Skeletal muscle cell (primary cell): ENCODE data around the gene HELZ.

Source experiments
- DNase-seq: peaks from one replicate; pipeline ENCODE4 v3.0.0-alpha.2; 2010; ENCODE audit warnings: low read depth
- H3K4me3 ChIP-seq: 2 replicates; pipeline ENCODE4 v1.5.1; 2011; ENCODE audit warnings: low read depth, mild to moderate bottlenecking, control low read depth, low read length, moderate library complexity

HELZ gene

DNA sequence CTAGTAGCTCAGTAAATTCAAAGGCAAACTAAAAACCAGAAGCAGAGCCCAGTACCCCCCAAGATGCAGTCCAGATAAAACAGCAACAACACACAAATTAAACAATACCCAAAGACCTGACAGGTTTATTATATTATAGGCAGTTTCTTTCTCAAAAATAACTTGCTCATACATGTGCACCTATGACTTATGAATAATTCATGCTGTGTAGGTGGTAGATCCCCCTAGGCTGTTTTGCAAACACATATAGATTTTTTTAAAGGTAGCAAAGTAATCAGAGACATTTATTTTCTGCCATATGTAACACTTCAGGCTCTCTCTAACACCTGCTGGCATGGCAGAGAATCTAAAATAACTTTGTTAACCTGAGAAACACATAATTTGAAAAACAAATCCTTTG is 173.4 kb downstream of the HELZ start:
- H3K4me3 ChIP-seq: no peak overlapping the region
- no peak for DNase-seq

DNA sequence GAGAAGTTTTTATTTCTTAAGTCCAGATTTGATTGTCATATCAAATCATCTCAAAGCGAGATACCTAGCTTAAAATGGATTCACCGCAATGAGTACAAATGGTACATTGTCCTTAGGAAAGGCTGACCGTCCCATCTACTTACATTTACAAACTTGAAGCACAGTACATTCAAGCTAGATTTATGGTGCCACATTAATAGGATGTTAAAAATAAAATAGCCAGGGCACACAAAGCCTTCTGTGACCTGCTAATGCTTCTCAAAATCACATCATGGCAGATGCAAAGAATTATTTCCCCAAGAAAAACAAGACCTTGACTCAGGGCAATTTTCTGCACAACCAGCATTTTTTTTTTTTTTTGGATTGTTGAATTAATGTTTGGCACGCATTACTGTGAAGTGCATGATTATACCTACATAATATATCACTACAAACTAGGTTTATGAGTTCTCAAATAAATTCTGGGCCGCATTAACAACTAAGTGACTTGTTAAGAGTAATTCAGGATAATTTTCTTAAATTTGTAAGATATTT is 175.3 kb downstream of the HELZ start:
- no peak overlapping the region for H3K4me3 ChIP-seq
- DNase-seq: no peak

DNA sequence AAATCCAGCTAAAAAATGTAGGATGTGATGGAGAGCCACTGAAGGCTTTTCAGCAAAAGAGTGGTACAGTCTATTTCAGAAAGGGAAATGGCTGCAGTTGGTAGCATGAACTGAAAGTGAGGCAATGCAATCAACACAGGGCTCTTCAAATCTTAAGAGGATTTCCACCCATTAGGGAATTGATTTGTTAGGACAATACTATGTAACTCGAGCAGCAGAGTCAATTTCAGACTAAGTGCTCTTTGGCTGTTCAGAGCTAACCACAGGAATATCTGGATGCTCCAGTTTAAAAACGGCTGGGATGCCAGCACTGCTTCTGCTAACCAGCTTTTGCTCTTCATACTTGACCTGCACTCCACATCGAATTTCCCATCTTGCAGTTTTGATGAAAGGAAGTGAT is 176.0 kb downstream of the HELZ start:
- DNase-seq: no peak
- no peak overlapping the region for H3K4me3 ChIP-seq

DNA sequence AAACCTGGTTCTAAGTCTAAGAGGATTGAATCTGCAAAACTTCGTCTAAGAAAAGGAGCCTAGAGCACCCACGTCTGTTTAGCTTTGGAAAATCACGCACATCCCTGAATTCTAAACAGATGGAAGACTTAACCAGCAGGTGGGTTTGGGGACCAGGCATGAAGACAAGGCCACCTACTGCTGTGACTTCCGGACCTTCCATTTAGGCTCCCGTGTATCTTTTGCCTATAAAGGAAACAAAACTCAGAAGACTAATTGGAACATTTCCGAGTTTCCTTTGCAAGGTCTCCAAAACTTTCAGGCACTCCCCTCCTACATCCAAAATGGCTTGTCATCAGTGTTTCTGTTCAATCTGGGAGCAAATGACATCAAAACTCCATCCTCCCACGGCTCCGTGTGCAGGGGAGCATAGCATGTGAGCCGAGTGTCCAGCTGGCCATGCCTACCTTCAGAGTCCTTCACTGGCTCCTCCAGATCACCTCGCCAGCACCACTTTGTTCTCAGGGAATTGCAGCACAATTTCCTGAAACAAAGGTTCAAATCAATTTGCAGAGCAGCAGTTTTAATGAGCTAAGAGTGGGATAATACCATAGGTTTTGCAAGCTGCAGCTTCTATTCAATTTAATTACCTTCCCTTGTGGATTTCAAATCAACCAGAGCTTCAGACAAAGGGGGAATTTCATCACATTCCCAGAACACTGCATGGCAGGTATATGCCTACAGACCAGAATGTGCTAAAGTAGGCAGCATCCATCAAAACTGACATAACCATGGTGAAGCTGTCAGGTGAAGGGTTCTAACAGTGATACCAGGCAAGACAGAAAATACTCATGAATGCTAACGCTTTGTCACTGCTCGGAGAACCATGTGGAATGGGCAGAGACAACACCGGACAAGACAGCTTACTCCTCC is 177.2 kb downstream of the HELZ start:
- no peak overlapping the region for H3K4me3 ChIP-seq
- no peak for DNase-seq

DNA sequence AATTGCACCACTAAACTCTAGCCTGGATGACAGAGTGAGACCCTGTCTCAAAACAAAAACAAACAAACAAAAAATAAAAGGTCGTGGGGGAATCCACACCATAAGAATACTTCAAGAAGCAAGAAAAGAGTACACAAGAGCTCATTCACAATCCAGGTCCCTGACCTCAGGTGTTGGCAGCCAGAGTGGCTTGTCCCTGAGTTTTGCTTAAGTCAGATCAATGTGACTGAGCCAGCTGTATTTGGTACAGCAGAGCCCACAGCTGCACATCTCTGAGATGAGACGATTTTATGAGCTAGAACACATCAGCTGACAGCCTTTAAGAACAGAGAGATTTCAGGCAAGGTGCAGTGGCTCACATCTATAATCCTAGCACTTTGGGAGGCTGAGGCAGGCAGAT is 178.3 kb downstream of the HELZ start:
- no peak for DNase-seq
- H3K4me3 ChIP-seq: no peak overlapping the region

DNA sequence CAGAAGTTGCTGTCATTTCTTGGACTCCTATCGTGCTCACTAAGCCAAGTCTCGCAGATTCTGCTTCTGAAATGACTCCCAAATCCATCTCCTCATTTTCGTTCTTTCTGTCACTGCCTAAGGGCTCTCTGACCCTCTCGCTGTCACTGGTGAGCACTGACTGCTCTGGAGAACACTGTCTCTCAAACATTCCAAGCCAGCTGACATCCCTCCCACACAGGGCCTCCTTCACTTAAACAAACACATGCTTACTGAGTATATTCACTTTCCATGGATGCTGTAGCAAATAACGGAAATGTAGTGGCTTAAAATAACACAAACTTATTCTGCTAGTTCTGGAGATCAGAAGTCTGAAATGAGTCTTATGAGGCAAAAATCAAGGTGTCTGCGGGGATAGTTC is 181.9 kb downstream of the HELZ start:
- H3K4me3 ChIP-seq: no peak overlapping the region
- DNase-seq: no peak

DNA sequence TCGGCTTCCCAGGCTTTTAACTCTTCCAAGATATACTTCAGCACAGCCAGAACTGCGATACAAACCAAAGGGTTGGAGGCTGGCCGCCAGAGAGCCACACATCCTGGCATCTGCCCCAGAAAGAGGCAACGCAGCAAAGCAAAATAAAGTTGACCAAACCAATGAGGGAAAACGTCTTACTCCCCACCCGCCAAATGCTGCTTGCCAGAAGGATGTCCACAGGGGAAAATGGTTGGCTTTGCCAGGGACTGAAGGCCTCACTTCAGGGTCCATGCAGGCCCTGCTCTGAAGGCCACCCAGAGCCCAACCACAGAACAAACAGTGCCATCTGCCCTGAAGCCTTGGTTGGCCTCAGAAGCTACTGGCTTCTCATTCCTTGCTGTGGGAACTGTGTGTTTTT is 185.6 kb downstream of the HELZ start:
- H3K4me3 ChIP-seq: no peak overlapping the region
- DNase-seq: no peak

DNA sequence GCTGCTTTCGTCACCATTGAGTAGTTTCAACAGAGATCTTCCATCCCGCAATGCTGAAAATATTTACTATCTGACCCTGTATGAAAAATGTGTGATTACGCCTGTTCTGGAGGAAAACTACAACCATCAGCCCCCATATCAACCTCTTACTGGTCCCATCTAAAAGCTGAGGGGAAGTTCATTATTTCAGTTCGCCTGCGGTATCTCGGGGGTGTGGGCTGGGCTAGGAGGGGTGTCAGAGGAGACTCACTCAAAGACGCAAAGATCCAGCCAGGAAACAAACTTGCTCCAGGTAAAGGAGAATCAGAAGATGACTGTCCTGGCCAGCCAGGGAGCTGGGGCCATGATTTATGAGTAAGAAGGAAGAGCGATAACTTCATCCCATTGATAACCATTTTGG is 187.0 kb downstream of the HELZ start:
- DNase-seq: no peak
- no peak overlapping the region for H3K4me3 ChIP-seq

DNA sequence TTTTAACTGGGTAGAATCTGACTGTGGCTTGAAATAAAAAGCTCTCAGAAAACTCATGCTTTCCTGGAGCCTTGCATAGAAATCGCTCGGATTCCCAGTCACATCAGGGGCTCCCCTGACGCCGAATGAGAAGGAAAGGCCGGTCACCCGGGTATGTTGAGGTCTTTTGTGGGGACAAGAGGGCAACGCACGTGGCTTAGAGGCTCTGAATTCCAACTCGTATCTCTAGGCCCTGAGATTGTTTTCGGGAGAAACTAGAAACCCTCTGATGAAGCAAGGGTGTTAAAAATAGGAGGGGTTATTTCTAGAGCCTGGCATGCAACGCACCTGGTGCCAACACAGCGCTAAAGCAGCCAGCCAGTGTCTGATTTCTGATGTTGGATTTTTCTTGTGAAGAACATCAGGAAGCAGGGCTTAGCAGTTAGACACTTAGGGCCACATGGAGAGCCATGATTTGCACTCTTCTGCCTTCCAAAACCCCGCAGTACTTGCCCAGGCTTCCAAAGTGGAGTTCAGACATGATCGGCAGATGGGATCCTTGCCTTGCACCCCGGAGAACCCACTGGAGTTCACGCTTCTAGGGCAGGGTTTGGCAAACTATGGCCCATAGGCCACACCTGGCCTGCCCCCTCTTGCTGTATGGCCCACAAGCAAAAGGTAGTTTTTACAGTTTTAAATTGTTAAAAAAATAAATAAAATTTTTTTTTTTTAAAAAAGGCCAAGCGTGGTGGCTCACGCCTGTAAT is 188.1 kb downstream of the HELZ start:
- DNase-seq: no peak
- no peak overlapping the region for H3K4me3 ChIP-seq

DNA sequence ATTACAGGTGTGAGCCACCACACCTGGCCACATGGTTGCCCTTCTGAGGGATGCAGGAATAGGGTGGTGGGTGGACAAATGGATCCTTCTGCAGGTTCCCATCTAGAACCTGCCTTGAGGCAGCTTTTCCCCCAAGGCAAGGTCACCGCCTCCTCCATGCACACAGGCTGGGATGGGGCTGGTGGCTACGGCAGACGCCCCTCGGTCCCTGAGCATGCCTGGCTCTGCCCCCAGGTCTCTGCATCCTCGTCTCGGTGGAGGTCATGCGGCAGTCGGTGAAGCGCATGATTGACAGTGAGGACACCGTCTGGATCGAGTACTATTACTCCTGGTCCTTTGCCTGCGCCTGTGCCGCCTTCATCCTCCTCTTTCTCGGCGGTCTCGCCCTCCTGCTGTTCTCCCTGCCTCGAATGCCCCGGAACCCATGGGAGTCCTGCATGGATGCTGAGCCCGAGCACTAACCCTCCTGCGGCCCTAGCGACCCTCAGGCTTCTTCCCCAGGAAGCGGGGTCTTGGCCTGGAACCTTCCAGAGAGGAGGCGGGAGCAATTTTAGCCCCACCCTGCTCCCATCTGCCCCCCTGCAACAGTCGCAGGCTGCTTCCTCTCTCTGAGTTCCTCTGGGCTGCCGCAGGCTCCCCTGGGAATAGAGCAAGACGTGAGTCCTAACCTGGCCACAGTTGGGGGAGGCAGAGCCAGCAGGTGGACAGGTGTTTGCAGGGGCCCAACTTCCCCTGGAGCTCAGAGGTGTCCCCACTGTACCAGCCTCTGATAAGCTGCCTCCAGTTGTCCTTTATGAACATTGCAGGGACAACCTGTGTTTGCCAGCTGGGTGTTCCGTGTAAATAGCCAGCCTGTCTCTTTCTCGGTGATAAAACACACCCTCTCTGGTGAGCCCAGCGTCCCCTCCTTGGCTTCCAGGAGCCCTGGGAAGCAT is 188.9 kb downstream of the HELZ start:
- H3K4me3 ChIP-seq: no peak overlapping the region
- DNase-seq: no peak

DNA sequence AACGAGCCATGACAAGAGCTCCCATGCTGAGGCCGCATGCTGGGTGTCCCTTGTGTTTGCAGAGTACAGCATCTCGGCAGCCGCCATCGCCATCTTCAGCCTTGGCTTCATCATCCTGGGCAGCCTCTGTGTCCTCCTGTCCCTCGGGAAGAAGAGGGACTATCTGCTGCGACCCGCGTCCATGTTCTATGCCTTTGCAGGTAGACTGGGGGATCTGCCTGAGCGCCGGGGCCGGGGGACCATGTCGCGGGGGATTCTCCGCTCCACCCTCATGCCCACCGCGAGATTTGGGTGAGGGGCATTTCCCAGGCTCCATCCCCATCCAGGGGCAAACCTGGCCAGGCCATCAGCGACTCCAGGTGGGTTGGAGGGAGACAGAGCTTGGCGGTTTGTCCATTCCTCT is 190.0 kb downstream of the HELZ start:
- no peak overlapping the region for H3K4me3 ChIP-seq
- no peak for DNase-seq

DNA sequence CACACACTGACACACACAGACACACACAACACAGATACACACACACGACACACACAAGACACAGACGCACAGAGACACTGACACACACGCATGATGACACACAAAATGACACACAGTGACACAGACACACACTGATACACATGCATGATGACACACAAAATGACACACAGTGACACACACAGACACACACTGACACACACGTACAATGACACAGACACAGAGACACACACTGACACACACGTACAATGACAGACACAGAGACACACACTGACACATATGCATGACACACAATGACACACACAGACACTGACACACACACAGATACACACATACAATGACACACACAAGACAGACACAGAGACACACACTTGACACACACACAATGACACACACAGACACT is 190.4 kb downstream of the HELZ start:
- no peak for DNase-seq
- no peak overlapping the region for H3K4me3 ChIP-seq

DNA sequence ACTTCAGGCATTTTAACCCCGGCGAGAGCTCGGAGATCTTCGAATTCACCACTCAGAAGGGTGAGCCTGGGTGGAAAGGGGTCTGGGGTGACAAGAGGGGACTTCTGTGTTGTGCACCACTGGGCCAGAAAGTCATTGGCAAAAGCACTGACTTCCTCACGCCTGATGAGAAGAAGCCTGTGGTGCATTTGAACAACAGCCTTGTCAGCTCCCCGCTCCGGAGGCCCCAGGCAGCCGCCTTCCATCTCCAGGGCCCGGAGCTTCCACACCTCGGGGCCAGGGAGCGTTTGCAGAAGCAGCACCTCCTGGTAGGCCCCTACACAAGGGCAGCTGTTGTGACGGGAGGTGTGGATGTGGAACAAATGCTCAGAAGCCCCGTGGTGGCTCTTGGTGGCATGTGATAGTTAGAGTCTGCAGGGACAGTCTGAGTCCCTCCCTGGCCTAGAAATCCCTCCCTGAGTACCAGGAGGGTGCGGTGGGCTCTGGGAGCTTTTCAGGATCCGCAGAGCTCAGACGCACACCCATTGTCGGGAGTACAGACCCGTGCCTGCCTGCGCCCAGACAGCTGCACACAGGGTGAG is 190.9 kb downstream of the HELZ start:
- no peak for DNase-seq
- no peak overlapping the region for H3K4me3 ChIP-seq

DNA sequence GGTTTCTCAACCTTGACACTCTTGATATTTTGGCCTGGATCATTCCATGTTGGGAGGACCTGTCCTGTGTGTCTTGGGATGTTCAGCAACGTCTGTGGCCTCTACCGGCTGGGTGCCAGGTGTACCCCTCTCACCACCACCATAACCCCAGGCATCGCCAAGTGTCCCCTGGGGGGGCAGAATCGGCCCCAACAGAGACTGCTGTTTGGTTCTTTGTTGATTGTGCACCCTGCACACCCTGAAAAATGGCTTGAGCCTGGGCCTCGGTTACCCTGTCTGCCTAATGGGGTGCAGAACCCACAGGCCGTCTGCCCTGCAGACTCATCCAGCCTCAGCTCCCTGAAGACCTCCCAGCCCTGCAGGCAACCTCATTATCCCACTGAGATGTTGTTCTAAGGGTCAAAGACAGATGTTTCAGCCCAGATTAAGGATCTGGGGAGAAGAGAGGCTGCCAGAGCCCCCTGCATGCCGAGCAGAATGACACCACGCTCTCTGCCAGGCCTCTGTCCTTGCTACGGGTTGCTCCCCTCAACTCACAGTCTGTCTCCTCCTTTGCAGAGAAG is 191.5 kb downstream of the HELZ start:
- DNase-seq: no peak
- no peak overlapping the region for H3K4me3 ChIP-seq

DNA sequence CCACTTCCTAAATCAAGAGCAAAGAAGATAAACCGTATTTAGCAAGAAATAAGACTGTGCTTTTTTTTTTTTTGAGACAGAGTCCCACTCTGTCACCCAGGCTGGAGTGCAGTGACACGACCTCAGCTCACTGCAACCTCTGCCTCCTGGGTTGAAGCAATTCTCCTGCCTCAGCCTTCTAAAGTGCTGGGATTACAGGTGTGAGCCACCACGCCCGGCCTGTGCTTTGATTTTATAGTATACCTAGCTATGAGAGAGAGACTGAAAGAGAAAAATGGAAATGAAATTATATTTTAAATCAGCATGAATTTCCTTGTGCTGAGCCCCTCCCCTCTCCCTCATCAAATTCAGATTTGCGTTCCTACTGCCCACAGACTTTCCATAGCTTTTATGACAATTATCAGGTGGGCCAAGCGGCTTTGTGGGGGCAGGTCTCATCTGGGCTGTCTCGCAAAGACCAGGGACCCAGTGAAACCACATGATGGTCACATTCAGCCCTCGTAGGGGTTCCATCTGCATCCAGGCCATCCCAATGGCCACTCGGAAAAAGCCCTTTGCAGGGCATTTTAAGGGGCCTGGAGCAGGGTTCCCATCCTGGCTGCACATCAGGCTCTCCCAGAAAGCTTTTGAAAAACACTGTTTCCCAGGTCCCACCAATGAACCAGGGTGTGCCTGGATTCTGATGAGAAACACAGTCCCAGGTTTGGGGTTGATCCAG is 192.1 kb downstream of the HELZ start:
- no peak overlapping the region for H3K4me3 ChIP-seq
- DNase-seq: no peak

DNA sequence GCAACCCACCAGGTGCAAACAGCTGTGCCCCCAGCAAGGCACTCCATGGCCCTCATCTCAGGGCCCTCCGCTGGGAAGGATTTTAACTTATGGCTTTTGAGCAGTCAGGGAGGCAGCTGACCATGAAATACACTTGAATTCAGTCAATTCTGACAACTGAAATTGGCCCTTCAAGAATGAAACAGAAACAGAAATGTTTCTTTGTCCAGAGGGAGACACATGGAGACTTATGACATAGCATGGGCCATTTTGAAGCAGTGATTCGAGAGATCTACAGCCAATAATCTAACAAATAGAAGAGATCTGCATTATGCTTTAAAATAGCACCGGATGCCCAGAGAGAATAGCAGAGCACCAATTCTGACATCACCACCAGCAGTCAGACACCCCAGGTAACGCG is 193.2 kb downstream of the HELZ start:
- no peak overlapping the region for H3K4me3 ChIP-seq
- DNase-seq: no peak

DNA sequence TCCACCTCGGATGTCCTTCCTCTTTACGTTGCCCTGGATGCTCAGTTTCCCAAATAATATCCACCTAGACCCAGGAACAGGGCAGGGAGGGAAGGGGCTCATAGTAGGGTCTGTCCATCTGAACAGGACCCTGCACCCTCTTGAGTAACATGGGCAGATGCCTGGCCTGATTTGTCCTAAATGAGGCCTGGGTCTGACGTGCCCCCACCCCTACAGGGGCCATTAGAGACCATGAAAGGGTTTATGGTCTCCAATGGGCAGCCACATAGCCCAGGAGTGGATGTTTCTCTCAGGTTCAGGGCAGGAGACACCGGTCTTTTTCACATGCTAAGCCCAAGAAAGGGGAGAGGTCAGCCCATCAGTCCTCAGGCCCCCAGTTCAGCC is 193.8 kb downstream of the HELZ start:
- no peak for DNase-seq
- no peak overlapping the region for H3K4me3 ChIP-seq

DNA sequence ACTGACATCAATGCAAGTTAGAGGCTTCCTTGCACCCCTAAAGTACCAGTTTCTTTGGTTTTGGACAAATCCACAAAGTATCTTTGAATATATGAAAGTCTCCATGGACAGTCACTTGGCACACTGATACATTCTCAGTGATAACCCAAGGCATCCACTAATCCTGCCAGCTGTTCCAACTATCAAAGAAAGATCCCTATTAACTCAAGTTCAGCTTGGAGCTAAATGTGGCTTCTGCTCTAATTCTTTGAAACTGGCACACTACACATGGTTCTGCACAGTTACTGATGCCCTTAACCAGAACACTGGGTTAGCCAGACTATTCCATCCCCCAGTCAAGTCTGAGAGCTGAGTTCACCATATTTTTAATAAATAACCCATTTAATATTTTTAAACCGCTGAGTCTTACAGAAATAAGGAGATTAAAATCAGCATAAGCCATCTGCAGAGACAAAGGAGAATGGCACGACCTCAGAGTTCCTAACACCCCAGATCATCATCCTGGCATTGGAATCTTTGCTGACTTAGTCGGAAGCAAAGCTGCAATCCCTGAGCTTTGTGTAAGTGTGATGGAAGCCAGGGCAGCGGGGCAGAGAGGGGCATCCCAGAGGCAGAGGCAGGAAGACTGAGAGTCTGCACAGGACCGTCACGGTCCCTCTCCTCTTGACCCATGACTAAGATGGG is 194.4 kb downstream of the HELZ start:
- no peak overlapping the region for H3K4me3 ChIP-seq

More for the DNA sequence above, 194.4 kb downstream of the HELZ start:
- DNase-seq: no peak
